ENCODE measurements around the gene TMEM40.
"Not testable (repeated sequence)": the region's sequence is repeated elsewhere in the genome, so short reads cannot be mapped to it uniquely, and the experiment has no call there.

Gene TMEM40

DNA sequence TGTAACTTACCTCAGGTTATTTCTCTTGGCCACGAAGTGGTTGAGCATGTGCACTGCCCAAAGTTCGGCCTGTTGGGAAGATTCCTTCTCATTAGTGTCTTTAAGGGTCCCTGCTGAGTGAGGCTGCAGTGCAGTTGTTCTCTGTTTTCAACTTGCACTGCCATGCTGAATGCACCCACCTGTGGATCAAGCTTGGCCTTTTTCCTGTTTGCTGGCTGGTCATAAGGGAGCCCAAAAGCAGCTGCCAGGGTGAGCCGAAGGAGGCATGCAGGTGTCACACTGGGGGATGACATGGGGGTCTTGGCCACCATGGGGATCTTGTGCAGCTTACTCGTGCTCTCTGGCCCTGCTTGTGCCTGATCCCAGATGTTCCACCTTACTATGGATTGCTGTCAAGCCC is 49.0 kb downstream of the TMEM40 start:
- DNase-seq = no peak

DNA sequence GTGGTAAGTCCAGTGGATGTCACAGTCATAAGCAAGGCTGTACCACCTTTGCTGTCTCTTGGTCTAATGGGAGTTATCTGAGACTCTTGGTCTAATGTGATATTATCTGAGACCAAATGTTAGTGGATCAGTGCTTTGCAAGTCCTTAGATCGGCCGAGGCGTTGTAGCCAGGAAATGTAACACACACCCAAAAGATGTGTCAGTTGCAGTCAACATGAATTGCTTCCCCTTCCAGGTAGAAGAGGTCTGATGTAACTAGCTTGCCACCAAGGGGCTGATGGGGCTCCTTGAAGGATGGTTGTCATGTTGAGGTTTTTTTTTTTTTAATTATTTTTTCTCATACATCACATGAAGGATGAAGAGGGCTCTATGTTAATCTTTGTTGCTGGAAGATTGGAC is 49.7 kb downstream of the TMEM40 start:
- DNase-seq = no peak

DNA sequence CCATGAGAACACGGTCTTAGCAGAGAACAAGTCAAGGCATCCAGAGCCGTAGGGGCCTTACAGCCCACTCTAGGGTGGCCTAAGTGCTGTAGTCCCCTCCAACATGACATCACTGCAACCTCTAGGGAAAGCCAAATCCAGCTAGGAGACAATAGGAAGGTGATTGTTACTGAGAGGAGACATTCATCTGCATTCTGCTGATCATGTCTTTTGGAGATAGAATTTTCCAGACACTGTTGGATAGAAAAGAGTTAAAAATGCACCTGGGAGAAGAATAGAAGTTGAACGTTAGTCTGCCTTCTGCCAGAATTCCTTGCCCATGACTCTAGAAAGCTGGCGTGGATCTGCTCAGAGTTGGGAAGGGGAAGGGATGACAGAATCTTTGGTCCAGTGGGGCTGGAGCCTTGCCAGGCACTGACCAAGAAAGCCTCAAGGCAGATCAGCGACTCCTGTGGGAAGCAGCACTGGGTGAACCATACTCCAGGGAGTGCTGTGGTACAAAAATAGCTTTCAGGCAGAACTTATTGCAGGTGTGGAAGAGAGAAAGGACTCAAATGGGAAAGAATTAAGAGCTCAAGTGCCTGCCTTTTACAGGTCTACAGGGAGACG is 50.4 kb downstream of the TMEM40 start:
- no peak for DNase-seq

DNA sequence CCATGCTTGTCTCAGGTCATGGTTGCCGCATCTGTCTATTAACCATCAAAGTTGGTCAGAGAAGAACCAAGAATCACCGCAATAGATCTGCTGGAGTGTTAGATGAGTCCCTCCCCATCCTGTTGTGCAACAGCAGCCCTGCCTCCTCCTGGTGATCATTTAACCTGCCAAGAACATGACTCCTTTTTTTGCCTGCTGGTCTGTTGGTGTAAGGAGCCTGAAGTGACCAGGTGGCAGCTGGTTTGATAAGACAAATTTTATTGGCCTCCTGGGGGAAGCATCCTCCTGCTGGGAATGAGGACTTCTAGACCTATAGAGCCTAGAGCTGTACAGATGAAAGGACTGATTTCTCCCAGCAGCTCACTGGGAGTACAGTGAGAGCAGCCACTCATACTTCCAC is 51.6 kb downstream of the TMEM40 start:
- peak; percentile 71 for DNase-seq

DNA sequence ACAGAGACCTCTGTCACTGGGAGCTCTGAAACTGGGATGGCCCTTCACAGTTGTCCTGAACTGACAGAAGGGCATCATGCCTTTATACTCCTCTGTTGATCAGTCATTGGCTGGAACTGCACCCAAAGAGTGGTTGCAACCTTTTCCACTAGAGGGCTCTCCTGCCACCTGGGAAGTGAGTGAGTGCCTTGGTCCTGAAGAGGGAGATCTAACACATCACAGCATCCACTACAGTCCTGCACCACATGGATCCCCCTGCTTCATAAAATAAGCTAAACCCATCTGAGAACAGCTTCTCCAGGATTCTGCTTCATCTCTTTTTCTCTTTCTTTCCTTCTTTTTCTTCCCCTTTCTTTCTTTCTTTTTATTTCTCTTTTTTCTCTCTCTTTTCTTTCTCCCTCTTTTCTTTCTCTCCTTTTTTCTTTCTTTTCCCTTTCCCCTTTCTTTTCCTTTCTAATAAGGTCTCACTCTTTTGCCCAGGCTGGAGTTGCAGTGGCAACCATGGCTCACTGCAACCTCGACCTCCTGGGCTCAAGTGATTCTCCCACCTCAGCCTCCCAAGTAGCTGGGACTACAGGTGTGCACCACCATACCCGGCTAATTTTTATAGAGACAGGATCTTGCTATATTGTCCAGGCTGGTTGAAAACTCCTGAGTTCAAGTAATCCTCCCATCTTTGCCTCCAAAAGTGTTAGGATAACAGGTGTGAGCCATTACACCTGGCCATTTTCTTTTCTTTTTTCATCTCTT is 52.4 kb downstream of the TMEM40 start:
- peak; percentile 86 for DNase-seq

DNA sequence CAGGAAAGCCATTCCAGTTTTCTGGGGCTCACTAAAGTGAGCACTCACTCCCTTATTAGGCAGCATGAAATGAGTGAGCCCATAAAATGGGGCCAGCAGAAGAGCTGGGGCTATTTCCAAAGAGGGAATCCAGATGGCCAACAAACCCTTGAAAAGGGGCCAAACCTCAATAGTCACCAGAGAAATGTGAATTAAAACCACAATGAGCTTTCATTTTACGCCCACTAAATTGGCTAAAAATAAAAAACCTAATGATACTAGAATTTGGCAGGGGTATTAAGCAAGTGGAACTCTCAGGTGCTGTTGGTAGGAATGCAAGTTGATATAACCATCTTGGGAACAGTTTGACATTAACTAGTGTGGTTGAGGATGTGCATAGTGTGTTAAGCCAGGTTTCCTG is 53.1 kb downstream of the TMEM40 start:
- DNase-seq = no peak

DNA sequence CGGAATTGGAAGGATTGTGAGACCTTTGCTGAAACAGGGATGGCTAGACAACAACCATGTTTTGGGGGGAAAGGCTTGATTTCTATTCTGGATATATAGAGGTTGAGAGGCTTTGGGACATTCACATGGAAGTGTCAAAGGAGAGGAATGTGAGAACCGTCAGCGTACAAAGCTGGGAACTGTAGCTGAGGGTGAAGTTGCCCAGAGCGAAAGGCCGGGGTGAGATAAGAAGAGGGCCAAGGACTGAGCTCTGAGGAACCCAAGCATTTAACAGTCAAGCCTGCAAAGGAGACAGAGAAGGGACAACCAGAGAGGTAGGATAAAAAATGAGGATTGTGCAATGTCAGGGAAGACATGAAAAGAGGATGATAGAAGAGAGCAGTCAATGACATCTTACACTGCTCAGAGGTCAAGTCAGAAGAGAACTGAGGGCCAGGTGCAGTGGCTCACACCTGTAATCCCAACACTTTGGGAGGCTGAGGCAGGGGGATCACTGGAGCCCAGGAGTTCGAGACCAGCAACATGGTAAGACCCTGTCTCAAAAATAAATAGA is 53.6 kb downstream of the TMEM40 start:
- DNase-seq = no peak

DNA sequence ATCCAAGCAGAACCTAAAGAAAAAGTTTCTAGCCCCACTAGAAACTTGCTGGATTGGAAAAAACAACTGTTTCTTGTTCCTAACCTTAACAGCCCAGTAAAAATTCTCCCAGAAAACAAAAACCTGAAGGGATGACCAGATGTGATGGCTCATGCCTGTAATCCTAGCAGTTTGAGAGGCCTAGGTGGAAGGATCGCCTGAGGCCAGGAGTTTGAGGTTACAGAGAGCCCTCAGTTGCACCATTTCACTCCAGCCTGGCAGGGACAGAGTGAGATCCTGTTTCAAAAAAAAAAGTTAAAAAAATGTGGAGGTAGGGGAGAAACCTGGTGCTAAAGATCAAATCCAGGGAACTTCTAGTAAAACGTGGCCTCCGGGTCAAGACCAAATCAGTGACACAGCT is 56.6 kb downstream of the TMEM40 start:
- no peak for DNase-seq

DNA sequence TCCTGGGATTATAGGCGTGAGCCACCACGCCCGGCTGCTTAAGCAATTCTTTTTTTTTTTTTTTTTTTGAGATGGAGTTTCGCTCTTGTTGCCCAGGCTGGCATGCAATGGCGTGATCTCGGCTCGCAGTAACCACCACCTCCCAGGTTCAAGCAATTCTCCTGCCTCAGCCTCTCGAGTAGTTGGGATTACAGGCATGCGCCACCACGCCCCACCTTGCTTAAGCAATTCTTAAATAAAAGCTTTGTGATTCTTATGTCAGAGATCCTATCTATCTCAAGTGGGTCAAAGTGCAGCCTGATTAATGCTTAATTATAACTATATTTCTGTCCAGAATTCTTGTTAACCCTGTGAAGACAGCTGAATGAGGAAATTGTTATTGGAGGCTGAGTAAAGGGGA is 57.5 kb downstream of the TMEM40 start:
- not testable (repeated sequence) for DNase-seq

DNA sequence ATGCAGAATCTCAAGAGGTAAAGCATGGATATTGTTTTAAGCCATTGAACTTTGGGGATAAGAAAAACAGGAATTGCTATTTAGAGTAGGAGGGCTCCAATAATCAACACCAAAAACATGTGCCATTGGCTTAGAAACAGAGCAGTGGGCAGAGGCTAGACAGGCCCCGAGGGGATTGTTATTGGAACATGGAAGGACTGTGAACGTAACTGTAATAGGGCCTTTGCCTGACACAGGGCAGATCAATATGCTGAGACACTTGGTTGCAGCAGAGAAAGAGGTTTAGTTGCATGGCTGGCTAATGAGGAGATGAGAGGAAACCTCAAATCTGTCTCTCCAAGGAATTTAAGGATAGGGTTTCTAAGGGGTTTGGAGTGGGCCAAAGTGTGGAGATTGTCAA is 58.3 kb downstream of the TMEM40 start:
- DNase-seq = no peak

DNA sequence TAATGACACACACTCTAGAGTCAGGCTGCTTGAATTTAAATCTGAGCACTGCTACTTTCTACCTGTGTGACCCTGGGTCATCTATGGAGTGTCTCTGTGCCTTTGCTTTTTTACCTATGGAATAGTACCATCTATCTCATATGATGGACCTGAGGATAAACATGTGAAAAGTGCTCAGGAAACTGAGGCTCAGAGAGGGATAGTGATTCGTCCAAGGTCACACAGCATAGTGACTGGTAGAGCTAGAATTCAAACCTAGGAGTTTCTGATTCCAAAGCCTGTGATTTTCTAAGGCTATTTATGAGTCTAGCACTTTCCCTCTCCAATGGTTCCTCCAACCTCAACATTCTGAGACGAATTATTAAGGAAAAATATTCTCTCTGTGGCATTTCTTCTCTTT is 63.1 kb downstream of the TMEM40 start:
- DNase-seq = no peak

DNA sequence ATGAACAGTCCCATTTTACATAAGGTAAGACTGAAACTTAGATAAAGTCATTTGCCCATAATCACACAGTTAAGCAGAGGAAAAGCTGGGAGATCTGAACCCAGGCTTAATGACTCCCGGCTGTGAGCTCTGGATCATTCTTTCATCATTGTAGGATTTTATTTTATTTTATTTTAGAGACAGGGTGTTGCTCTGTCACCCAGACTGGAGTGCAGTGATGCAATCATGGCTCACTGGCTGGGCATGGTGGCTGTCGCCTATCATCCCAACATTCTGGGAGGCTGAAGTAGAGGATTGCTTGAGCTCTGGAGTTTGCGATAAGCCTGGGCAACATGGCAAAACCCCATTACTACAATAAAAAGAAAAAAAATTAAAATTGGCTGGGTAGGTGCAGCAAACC is 63.9 kb downstream of the TMEM40 start:
- DNase-seq = no peak

DNA sequence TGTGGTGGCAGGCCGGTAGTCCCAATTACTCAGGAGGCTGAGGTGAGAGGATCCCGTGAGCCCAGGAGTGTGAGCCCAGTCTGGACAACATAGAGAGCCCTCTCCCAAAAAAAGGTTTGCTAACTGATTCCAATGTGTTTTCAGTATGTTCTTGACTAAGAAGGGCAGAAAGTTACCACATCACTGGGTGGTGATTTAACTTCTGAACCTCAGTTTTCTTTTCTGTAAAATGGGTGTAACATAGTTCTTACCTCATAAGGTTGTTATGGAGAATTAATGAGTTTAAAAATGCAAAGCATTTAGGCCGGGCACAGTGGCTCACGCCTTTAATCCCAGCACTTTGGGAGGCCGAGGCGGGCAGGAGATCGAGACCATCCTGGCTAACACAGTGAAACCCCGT is 66.6 kb downstream of the TMEM40 start:
- DNase-seq = no peak

DNA sequence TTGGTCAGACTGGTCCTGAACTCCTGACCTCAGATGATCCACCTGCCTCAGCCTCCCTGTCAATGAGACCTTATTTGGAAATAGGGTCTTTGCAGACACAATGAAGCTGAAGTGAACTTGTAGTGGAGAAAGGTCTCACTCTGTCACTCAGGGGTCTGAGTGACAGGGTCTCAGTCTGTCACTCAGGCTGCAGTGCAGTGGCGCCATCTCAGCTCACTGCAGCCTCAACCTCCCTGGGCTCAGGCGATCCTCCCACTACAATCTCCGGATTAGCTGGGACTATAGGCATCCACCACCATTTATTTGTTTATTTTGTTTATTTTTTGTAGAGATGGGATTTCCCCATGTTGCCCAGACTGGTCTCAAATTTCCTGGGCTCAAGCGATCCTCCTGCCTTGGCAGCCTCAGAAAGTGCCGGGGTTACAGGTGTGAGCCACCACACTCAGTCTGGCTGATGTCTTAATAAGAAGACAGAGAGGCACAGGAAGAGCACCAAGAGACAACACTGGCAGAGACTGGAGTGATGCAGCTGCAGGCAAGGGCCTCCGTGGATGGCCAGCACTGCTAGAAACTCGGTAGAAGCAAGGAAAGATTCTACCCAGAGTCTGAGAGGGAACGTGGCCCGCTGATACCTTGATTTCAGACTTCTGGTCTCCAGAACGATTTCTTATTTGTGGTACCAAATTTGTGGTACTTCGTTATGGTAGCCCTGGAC is 68.9 kb downstream of the TMEM40 start:
- DNase-seq = no peak

DNA sequence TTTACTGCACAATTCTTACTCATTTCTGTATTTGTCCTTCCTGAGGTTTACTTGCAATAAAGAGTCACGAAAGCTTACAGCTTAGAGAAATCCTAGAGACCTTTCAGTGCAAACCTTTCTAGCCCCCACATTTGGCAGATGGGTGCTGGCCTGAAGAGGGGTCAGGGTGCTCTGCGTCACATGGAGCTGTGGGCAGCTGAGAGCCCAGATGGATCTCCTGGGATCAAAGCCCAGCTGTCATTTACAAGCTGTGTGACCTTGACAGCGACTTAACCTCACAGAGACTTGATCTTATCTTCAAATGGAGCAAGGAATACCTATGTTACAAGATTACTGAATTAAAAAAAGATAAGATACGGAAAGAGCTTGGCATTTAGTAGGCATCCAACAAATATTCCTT is 71.1 kb downstream of the TMEM40 start:
- peak; percentile 89 for DNase-seq

DNA sequence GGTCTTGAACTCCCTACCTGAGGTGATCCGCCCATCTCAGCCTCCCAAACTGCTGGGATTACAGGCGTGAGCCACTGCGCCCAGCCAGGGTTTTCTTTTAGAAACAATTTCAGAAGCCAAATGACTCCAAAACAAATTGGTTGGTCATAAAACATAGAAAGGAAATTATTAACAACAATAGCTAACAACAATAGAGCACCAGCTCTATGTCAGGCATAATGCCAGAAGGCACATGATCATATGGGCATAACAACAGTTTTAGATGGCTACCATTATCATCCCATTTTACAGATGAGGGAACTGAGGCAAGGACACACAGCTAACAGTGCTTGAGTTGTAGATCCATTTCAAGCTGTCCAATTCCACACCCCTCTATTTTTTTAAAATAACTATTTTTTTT is 73.0 kb downstream of the TMEM40 start:
- DNase-seq = no peak
